GM21717 (cell line): ENCODE results near the gene NR1H4.
"Not testable (repeated sequence)": the region's sequence is repeated elsewhere in the genome, so short reads cannot be mapped to it uniquely, and the experiment has no call there.

Experiments used
- ATAC-seq: cut with Tn5 transposase; IDR thresholded peaks from one replicate; pipeline ENCODE4 v1.9.1; 2021; ENCODE audit warnings: mild to moderate bottlenecking, moderate library complexity; ENCODE audit not compliant: unreplicated experiment

NR1H4 gene

DNA sequence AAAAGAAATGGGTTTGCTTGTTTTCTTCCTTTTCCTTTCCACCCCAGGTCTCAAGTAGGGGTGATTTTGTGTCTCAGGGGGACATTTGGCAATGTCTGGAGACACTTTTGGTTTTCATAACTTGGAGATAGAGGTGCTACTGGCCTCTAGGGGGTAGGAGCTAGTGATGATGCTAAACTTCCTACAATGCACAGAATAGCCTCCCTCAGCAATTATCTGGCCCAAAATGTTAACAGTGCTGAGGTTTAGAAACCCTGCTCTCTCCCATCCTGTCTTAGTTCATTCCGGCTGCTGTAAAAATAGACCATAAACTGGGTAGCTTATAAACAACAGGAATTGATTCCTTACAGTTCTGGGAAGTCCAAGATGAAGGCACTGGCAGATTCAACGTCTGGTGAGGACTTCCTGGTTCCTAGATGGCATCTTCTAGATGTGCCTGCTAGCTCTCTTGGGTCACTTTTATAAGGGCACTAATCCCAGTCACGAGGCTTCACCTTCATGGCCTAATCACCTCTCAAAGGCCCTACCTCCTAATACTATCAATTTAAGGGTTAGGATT is 92.4 kb downstream of the NR1H4 start:
- no peak for ATAC-seq

GRCh38 chr12:100566887-100567637 is 93.4 kb downstream of the NR1H4 start:
- ATAC-seq: peak; percentile 97

- ATAC-seq: peak; percentile 25
Observed at GRCh38 chr12:100567945-100568344, 94.3 kb downstream of the NR1H4 start.

- no peak for ATAC-seq
Observed at GRCh38 chr12:100572184-100572583, 98.5 kb downstream of the NR1H4 start.

- ATAC-seq: peak; percentile 98
Observed at GRCh38 chr12:100573292-100574186, 99.9 kb downstream of the NR1H4 start, which contains the start of gene GAS2L3. Gene GAS2L3, plus strand, starts transcription at chr12:100573684. Its CDS starts 21,221 bp downstream, at chr12:100594905.

DNA sequence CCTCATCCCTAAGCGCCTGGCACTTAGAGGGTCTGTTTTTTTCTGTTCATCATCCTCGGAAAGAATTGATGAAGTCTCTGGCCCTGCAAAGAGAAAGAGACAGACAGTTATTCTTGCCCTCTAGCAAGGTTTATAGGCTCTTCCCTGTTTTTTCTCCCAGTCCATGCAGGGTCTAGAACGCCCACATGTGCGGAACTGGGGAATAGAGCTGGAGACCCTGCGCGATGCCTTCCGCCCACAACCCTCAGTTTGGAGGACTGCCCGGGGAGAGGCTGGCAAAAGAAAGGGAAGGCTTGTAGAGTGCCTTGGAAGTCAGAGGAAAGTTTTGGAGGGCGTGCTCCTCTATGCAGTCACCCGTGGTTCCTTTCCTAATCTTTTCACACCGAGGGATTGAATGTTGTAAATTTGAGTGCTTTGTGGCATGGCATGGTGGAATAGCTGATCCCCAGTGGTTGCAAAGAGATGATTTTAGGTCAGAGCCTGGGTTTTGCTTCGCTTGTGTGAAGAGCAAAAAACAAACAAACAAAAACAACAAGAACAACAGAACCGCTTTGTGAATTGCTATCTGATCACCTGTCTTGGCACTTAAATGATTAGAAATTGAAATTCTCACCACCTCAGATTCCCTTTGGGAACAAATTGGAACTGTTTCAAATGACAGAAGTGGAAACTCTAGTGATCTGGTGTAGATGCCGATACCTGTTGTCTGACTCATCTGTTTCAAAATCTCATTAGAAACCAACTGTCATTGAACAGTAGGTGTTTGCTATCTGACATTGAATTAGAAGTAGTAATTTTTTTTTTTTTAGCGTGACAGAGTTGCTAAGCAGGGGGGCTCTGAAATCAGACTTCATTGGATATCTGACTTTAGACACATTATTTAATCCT is 100.8 kb downstream of the NR1H4 start:
- ATAC-seq: peak; percentile 1

GRCh38 chr12:100576331-100577036 is 102.8 kb downstream of the NR1H4 start:
- ATAC-seq: no peak

DNA sequence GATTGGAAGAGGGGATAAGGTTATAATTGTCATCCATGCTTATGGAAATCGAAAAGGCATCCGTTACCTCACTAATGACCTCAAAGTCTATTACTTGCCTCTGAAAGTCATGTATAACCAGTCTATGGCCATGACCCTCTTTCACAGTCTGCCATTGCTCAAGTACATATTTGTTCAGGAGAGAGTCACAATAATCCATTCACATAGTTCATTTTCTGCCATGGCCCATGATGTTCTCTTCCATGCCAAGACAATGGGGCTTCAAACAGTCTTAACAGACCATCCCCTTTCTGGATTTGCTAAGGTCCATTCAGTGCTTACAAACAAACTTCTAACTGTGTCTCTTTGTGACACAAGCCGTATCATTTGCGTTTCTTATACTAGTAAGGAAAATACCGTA is 105.3 kb downstream of the NR1H4 start:
- ATAC-seq: no peak

GRCh38 chr12:100579844-100580243 is 106.2 kb downstream of the NR1H4 start:
- no peak for ATAC-seq

DNA sequence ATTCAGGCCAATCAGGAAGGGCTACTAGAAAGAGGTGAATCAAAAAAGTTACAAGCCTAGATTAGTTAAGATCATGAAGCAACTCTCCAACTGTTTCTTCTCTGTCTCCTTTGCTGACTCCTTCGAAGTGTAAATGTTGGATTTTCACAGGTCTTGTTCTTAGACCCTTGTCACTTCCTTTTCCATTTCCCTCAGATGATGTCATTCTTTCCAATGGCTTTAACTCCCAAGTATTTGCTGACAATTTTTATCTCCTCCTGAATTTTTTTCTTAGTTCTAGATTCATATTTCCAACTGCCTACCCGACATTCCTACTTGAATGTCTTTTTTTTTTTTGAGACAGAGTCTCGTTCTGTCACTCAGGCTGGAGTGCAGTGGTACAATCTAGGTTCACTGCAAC is 110.6 kb downstream of the NR1H4 start:
- ATAC-seq: no peak

DNA sequence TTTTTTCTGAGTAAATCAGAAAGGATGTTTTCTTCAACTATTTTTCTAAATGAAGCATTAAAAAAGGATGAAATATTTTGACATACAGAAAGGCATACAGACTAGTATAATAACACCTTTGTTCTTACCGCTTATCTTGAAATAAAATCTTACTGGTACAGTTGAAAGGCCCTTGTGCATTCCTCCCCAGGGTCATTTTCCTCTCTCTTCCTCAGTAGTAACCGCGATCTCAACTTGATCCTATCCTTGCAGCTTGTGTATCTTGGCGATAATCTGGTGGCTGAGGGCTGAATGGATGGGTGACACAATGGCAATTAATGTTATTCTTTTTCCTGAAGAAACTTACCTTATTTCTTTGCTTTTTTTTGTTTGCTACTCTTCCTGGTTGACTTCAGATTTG is 118.3 kb downstream of the NR1H4 start:
- ATAC-seq: no peak

GRCh38 chr12:100593490-100593889 is 119.8 kb downstream of the NR1H4 start:
- no peak for ATAC-seq

DNA sequence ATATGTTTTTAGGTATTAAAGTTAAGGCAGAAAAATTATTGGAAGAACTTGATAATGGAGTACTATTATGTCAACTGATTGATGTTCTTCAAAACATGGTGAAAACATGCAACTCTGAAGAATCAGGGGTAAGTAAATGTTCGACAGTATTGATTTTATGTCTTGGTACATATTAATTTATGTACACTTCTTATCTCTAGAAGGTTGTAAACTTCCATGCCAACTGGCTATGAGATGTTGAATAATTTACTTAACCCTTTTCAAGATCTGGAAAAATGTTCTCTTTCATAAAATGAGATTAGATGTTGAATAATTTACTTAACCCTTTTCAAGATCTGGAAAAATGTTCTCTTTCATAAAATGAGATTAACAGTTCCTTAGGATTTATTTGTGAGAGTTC is 128.0 kb downstream of the NR1H4 start:
- ATAC-seq: no peak

- ATAC-seq: not testable (repeated sequence)
Observed at GRCh38 chr12:100602997-100603396, 129.3 kb downstream of the NR1H4 start.

DNA sequence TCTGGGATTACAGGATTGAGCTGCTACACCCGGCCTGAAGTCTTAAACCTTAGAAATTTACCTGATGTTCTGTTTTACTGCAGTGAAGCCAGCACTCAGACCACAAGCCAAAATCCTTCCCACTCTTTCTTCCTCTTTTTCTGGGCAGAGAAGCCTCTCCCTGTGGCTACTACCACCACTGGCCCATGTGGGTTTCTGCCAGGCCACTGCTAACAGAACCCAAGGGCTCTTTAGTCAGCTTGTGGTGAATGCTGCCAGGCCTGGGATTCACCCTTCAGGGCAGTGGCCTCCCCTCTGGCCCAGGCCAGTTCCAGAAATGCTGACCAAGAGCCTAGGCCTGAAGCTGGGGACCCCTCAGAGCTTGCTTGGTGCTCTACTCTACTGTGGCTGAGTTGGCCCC is 135.1 kb downstream of the NR1H4 start:
- ATAC-seq: no peak

GRCh38 chr12:100610666-100611430 is 137.2 kb downstream of the NR1H4 start:
- ATAC-seq: no peak

GRCh38 chr12:100612606-100613005 is 138.9 kb downstream of the NR1H4 start:
- ATAC-seq: no peak
